Hepatic stellate cell (primary cell): ENCODE results near the gene PDE8A.
"Not testable (repeated sequence)": the region's sequence is repeated elsewhere in the genome, so short reads cannot be mapped to it uniquely, and the experiment has no call there.

Source experiments
- DNase-seq: peaks from one replicate; pipeline ENCODE4 v3.0.0; 2011; ENCODE audit warnings: low spot score

Gene PDE8A

GRCh38 chr15:85172846-85173490, 191.3 kb downstream of the PDE8A start:
- DNase-seq, result no peak

GRCh38 chr15:85173630-85174029, 192.0 kb downstream of the PDE8A start:
- not testable (repeated sequence) for DNase-seq

- DNase-seq, result no peak
Measured at GRCh38 chr15:85174521-85174920, 192.9 kb downstream of the PDE8A start.

- DNase-seq, result not testable (repeated sequence)
Measured at GRCh38 chr15:85177042-85177515, 195.4 kb downstream of the PDE8A start.

GRCh38 chr15:85178308-85178707, 196.7 kb downstream of the PDE8A start:
- no peak for DNase-seq

- no peak for DNase-seq
Measured at GRCh38 chr15:85179700-85180099, 198.0 kb downstream of the PDE8A start.

GRCh38 chr15:85185350-85185749, 203.7 kb downstream of the PDE8A start:
- DNase-seq, result not testable (repeated sequence)

- DNase-seq, result not testable (repeated sequence)
Measured at GRCh38 chr15:85188171-85188577, 206.5 kb downstream of the PDE8A start.
